WTC11 (cell line): Measurements from ENCODE around the gene ZNF516. TPM values are rescaled to one million over a fixed set of nuclear protein-coding genes. Genes with fewer than 3 reads are reported as not detected.

ENCODE experiments used
- ATAC-seq: fragments of 200-7000 bp; cut with Tn5 transposase; 2 replicates; pipeline ENCODE4 v1.10.0; 2021; ENCODE audit warnings: mild to moderate bottlenecking, moderate library complexity
- CTCF ChIA-PET: fragments of 300-600 bp; sonication (Branson Sonifier 250); formaldehyde crosslinking; loops from one replicate; lab custom pipeline; 2021; ENCODE audit warnings: antibody characterized with exemption; lab: Charles Lee
- POLR2A ChIA-PET: fragments of 350-600 bp; sonication (Branson Sonifier 250); formaldehyde crosslinking; loops from one replicate; lab custom pipeline; 2021; ENCODE audit warnings: antibody characterized with exemption; lab: Charles Lee
- DNase-seq: peaks from one replicate; pipeline ENCODE4 v3.0.0; 2021; ENCODE audit warnings: low spot score
- H3K27ac Mint-ChIP-seq: 2 replicates; pipeline ENCODE4 v1.8.0; 2021; ENCODE audit warnings: mixed read lengths
- H3K27me3 Mint-ChIP-seq: 2 replicates; pipeline ENCODE4 v1.8.0; 2021; ENCODE audit warnings: low read depth, mild to moderate bottlenecking, moderate library complexity, mixed read lengths
- H3K36me3 Mint-ChIP-seq: 2 replicates; pipeline ENCODE4 v1.8.0; 2021; ENCODE audit warnings: mixed read lengths
- H3K4me1 Mint-ChIP-seq: 2 replicates; pipeline ENCODE4 v1.8.0; 2022; ENCODE audit warnings: mixed read lengths
- H3K4me3 Mint-ChIP-seq: 2 replicates; pipeline ENCODE4 v1.8.0; 2021; ENCODE audit warnings: mild to moderate bottlenecking, moderate library complexity, mixed read lengths
- H3K9me3 Mint-ChIP-seq: 2 replicates; pipeline ENCODE4 v1.8.0; 2021; ENCODE audit warnings: mixed read lengths
- AFF4 ChIP-seq: sonication (generic); formaldehyde crosslinking; IDR thresholded peaks from 2 replicates; pipeline ENCODE4 v1.8.1; 2023; ENCODE audit warnings: mild to moderate bottlenecking, missing genetic modification reagents, borderline replicate concordance
- ATF1 ChIP-seq: sonication (generic); formaldehyde crosslinking; IDR thresholded peaks from 2 replicates; pipeline ENCODE4 v1.8.1; 2023; ENCODE audit warnings: mild to moderate bottlenecking, moderate library complexity, missing genetic modification reagents
- ATF2 ChIP-seq: sonication (generic); formaldehyde crosslinking; IDR thresholded peaks from 2 replicates; pipeline ENCODE4 v1.8.1; 2022; ENCODE audit warnings: low read depth, missing genetic modification reagents, borderline replicate concordance
- CTCF ChIP-seq: fragments of 200-600 bp; IDR thresholded peaks from 2 replicates; pipeline ENCODE4 v1.8.0; 2022; ENCODE audit warnings: antibody characterized with exemption
- FOXJ3 ChIP-seq: sonication (generic); formaldehyde crosslinking; IDR thresholded peaks from 2 replicates; pipeline ENCODE4 v1.9.0; 2021; ENCODE audit warnings: missing genetic modification reagents, mild to moderate bottlenecking, borderline replicate concordance
- HMGXB4 ChIP-seq: sonication (generic); formaldehyde crosslinking; IDR thresholded peaks from 2 replicates; pipeline ENCODE4 v1.8.1; 2023; ENCODE audit warnings: mild to moderate bottlenecking, moderate library complexity, missing genetic modification reagents
- IRF2 ChIP-seq: sonication (generic); formaldehyde crosslinking; IDR thresholded peaks from 2 replicates; pipeline ENCODE4 v1.8.0; 2022; ENCODE audit warnings: low read depth, missing genetic modification reagents, borderline replicate concordance
- JUN ChIP-seq: sonication (generic); formaldehyde crosslinking; IDR thresholded peaks from 2 replicates; pipeline ENCODE4 v1.8.0; 2023; ENCODE audit warnings: mild to moderate bottlenecking, missing genetic modification reagents
- MAX ChIP-seq: sonication (generic); formaldehyde crosslinking; IDR thresholded peaks from 2 replicates; pipeline ENCODE4 v1.8.0; 2022; ENCODE audit warnings: mild to moderate bottlenecking, missing genetic modification reagents
- SMAD4 ChIP-seq: sonication (generic); formaldehyde crosslinking; IDR thresholded peaks from 2 replicates; pipeline ENCODE4 v1.8.0; 2022; ENCODE audit warnings: mild to moderate bottlenecking, missing genetic modification reagents
- USF1 ChIP-seq: sonication (generic); formaldehyde crosslinking; IDR thresholded peaks from 2 replicates; pipeline ENCODE4 v1.8.0; 2022; ENCODE audit warnings: mild to moderate bottlenecking, missing genetic modification reagents
- ZNF138 ChIP-seq: sonication (generic); formaldehyde crosslinking; conservative IDR thresholded peaks from 2 replicates; pipeline ENCODE4 v1.8.1; 2022; ENCODE audit warnings: mild to moderate bottlenecking, moderate library complexity, missing genetic modification reagents
- ZNF423 ChIP-seq: fragments of 250-450 bp; sonication (Bioruptor Pico); IDR thresholded peaks from 2 replicates; pipeline ENCODE4 v2.1.2; 2022; ENCODE audit warnings: mild to moderate bottlenecking, moderate library complexity
- ZNF512 ChIP-seq: sonication (generic); formaldehyde crosslinking; IDR thresholded peaks from 2 replicates; pipeline ENCODE4 v1.8.1; 2022; ENCODE audit warnings: missing genetic modification reagents, borderline replicate concordance
- total RNA-seq: library from RNA; stranded (reverse); gene quantifications from 3 replicates; pipeline ENCODE4 v1.2.3, GENCODE V29; 2021

The ZNF516 gene
- total RNA-seq, 1 experiment from 2014 or later, result 58.6 TPM

- ChIA-PET POLR2A (no interaction called here), CTCF (no interaction called here)
- Mint-ChIP-seq H3K27ac (no peak overlapping the region), H3K4me3 (no peak overlapping the region), H3K9me3 (peaks cover 11% of the 10 kb centered on the region; the same call in 1 of the 2 replicates), H3K36me3 (peaks cover 4% of the 10 kb centered on the region), H3K4me1 (peaks cover 32% of the 10 kb centered on the region), H3K27me3 (no peaks in the 10 kb centered on the region; the same call in 1 of the 2 replicates)
- ATAC-seq (no peak), DNase-seq (no peak)
- TF ChIP-seq ZNF138 (no peak), AFF4 (no peak)
Measured at GRCh38 chr18:76387608-76388007, 107.4 kb downstream of the ZNF516 start.

GRCh38 chr18:76386886-76387285 lies 108.2 kb downstream of the ZNF516 start:
- Mint-ChIP-seq H3K4me1 (peaks cover 28% of the 10 kb centered on the region), H3K27ac (no peak overlapping the region), H3K27me3 (no peaks in the 10 kb centered on the region; the same call in 1 of the 2 replicates), H3K36me3 (peaks cover 4% of the 10 kb centered on the region), H3K4me3 (no peak overlapping the region), H3K9me3 (peaks cover 11% of the 10 kb centered on the region; the same call in 1 of the 2 replicates)
- ChIA-PET CTCF (no interaction called here), POLR2A (no interaction called here)
- ATAC-seq (no peak), DNase-seq (no peak)
- no peak for TF ChIP-seq HMGXB4 (CRISPR knock-in tag)
- no peak for TF ChIP-seq ATF1
- no peak for TF ChIP-seq MAX
- TF ChIP-seq ATF2 (CRISPR knock-in tag), result no peak
- TF ChIP-seq USF1 (CRISPR knock-in tag), result no peak
- TF ChIP-seq ZNF512 (CRISPR knock-in tag), result no peak
- TF ChIP-seq JUN (CRISPR knock-in tag), result no peak
- TF ChIP-seq FOXJ3 (CRISPR knock-in tag), result no peak
- TF ChIP-seq CTCF, result no peak
- TF ChIP-seq SMAD4 (CRISPR knock-in tag), result no peak
- no peak for TF ChIP-seq IRF2 (CRISPR knock-in tag)
- no peak for TF ChIP-seq ZNF423 (CRISPR knock-in tag)
